Gastroesophageal sphincter (tissue), 3 donors: ENCODE results near the gene FGGY.

Source experiments
- EP300 ChIP-seq: sonication (generic); formaldehyde crosslinking; IDR thresholded peaks from one replicate; pipeline ENCODE4 v1.6.1; 2017; ENCODE audit warnings: antibody characterized with exemption, mild to moderate bottlenecking
- POLR2AphosphoS5 ChIP-seq: sonication (generic); formaldehyde crosslinking; IDR thresholded peaks from one replicate; pipeline ENCODE4 v1.6.1; 2017; ENCODE audit warnings: antibody characterized with exemption
- TF ChIP-seq, protein P1 (sequence below), 4 experiments: fragments of 200-600 bp in 2 of 4; fragments of 450-650 bp in 2 of 4; sonication (generic) in 1 of 4; IDR thresholded peaks; one replicate each; pipeline ENCODE4 v1.5.1; 2017 to 2019; ENCODE audit warnings: antibody characterized with exemption in 4 of 4, mild to moderate bottlenecking in 2 of 4, moderate library complexity in 2 of 4

GRCh38 chr1:59704716-59705115 lies 407.8 kb downstream of the FGGY start:
- TF ChIP-seq, protein P1, sequence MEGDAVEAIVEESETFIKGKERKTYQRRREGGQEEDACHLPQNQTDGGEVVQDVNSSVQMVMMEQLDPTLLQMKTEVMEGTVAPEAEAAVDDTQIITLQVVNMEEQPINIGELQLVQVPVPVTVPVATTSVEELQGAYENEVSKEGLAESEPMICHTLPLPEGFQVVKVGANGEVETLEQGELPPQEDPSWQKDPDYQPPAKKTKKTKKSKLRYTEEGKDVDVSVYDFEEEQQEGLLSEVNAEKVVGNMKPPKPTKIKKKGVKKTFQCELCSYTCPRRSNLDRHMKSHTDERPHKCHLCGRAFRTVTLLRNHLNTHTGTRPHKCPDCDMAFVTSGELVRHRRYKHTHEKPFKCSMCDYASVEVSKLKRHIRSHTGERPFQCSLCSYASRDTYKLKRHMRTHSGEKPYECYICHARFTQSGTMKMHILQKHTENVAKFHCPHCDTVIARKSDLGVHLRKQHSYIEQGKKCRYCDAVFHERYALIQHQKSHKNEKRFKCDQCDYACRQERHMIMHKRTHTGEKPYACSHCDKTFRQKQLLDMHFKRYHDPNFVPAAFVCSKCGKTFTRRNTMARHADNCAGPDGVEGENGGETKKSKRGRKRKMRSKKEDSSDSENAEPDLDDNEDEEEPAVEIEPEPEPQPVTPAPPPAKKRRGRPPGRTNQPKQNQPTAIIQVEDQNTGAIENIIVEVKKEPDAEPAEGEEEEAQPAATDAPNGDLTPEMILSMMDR (IDR thresholded peaks at IDR 0.05): no peak
- TF ChIP-seq EP300 (no peak), POLR2AphosphoS5 (peak; percentile 11)
